Measurements from ENCODE around the gene CHST11. TPM values are rescaled to one million over a fixed set of nuclear protein-coding genes. Genes with fewer than 3 reads are reported as not detected.

CHST11 gene
- total and polyA plus RNA-seq, 10 donors, result 5.2 to 65.1 (median 48.4) TPM

DNA sequence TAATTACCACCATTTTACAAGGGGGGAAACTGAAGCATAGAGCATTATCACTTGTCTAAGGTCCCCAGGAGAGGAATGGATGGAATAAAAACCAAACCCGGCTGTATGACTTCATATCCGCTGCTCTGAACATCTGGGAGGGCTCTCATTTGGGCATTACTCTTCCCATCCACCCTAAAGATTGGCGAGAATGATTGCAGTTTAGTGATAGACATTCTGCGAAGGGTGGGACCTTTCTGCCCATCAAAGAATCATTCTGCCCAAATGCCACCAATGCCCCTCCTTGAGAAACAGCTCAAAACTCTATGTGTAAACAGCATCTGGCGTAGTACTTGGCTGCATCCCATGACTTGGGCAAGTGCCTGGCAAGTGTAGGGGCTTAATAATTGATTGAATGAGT lies 11.6 kb downstream of the CHST11 start:
- 91 to 96% (median 94%) methylated on average over 5 of the region's 5 CpGs for WGBS, 5 donors
- H3K36me3 ChIP-seq, result no peaks in the 10 kb centered on the region
- no peaks in the 10 kb centered on the region for H3K27me3 ChIP-seq (replicated peaks in 1 of 7)
- peaks cover 0 to 6% (median 0%) of the 10 kb centered on the region in 8 donors for H3K9me3 ChIP-seq
- intact Hi-C loops (cut with DNase I; ENCODE audit: low total_unique reads), result no loop called here
- TF ChIP-seq POLR2A (IDR thresholded peaks at IDR 0.05) (no peak), POLR2AphosphoS5 (IDR thresholded peaks at IDR 0.05) (no peak)
- TF ChIP-seq, protein P1, sequence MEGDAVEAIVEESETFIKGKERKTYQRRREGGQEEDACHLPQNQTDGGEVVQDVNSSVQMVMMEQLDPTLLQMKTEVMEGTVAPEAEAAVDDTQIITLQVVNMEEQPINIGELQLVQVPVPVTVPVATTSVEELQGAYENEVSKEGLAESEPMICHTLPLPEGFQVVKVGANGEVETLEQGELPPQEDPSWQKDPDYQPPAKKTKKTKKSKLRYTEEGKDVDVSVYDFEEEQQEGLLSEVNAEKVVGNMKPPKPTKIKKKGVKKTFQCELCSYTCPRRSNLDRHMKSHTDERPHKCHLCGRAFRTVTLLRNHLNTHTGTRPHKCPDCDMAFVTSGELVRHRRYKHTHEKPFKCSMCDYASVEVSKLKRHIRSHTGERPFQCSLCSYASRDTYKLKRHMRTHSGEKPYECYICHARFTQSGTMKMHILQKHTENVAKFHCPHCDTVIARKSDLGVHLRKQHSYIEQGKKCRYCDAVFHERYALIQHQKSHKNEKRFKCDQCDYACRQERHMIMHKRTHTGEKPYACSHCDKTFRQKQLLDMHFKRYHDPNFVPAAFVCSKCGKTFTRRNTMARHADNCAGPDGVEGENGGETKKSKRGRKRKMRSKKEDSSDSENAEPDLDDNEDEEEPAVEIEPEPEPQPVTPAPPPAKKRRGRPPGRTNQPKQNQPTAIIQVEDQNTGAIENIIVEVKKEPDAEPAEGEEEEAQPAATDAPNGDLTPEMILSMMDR (IDR thresholded peaks at IDR 0.05 in 8 of 11, conservative IDR thresholded peaks at IDR 0.05 in 3 of 11), result no peak
- no peak overlapping the region for H3K4me3 ChIP-seq
- peaks cover 63 to 100% (median 88%) of the 10 kb centered on the region in 6 donors for H3K4me1 ChIP-seq
- DNase-seq, result no peak
- H3K27ac ChIP-seq, result peak overlapping the region in 1 of 8 donors; percentile 93

DNA sequence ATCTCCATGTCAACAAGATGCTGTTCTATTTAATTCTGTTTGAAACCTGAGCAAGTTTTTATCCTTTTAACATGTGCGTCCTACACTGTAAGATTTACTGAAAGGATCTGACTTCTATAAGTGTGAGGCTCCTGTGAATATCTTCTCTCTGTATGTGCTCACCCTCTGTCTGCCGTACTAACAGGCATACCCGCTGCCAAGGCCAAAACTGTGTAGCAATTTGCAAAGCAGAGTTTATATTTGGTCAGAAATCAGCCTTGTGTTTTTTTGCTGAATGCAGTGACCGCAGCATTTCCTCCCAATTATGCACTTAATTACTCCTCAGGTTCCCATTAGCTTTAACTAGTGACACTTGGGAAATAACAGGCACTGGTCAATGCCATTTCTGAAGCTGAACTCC lies 12.3 kb downstream of the CHST11 start:
- TF ChIP-seq POLR2AphosphoS5 (IDR thresholded peaks at IDR 0.05), result no peak
- TF ChIP-seq, protein P1 (IDR thresholded peaks at IDR 0.05 in 8 of 11, conservative IDR thresholded peaks at IDR 0.05 in 3 of 11), result no peak
- no peak for TF ChIP-seq POLR2A (IDR thresholded peaks at IDR 0.05)
- H3K36me3 ChIP-seq, result no peaks in the 10 kb centered on the region
- H3K4me3 ChIP-seq, result no peak overlapping the region
- peaks cover 0 to 6% (median 0%) of the 10 kb centered on the region in 8 donors for H3K9me3 ChIP-seq
- peaks cover 63 to 100% (median 88%) of the 10 kb centered on the region in 6 donors for H3K4me1 ChIP-seq
- intact Hi-C loops (cut with DNase I; ENCODE audit: low total_unique reads), result no loop called here
- DNase-seq, result no peak
- no peaks in the 10 kb centered on the region for H3K27me3 ChIP-seq (replicated peaks in 1 of 7)
- H3K27ac ChIP-seq, result peak overlapping the region in 3 of 8 donors; percentile 7 to 93 (median 26)
- WGBS, 5 donors, result 56 to 82% (median 69%) methylated on average over 4 of the region's 4 CpGs

GRCh38 chr12:104469523-104469922 lies 12.8 kb downstream of the CHST11 start:
- TF ChIP-seq POLR2A (IDR thresholded peaks at IDR 0.05), result no peak
- TF ChIP-seq, protein P1 (IDR thresholded peaks at IDR 0.05 in 8 of 11, conservative IDR thresholded peaks at IDR 0.05 in 3 of 11), result no peak
- no peak for TF ChIP-seq POLR2AphosphoS5 (IDR thresholded peaks at IDR 0.05)
- intact Hi-C loops (cut with DNase I; ENCODE audit: low total_unique reads), result no loop called here
- H3K36me3 ChIP-seq, result no peaks in the 10 kb centered on the region
- H3K27me3 ChIP-seq (replicated peaks in 1 of 7), result no peaks in the 10 kb centered on the region
- H3K4me1 ChIP-seq, result peaks cover 64 to 100% (median 88%) of the 10 kb centered on the region in 6 donors
- H3K27ac ChIP-seq, result peak overlapping the region in 3 of 8 donors; percentile 7 to 93 (median 26)
- H3K9me3 ChIP-seq, result peaks cover 0 to 6% (median 0%) of the 10 kb centered on the region in 8 donors
- no peak for DNase-seq
- no peak overlapping the region for H3K4me3 ChIP-seq
- 41 to 92% (median 76%) methylated on average over 1 of the region's 1 CpG for WGBS, 5 donors

- H3K27ac ChIP-seq, result peak overlapping the region in 1 of 8 donors; percentile 93
- intact Hi-C loops (cut with DNase I; ENCODE audit: low total_unique reads), result no loop called here
- no peaks in the 10 kb centered on the region for H3K27me3 ChIP-seq (replicated peaks in 1 of 7)
- H3K36me3 ChIP-seq, result no peaks in the 10 kb centered on the region
- TF ChIP-seq, protein P1 (IDR thresholded peaks at IDR 0.05 in 8 of 11, conservative IDR thresholded peaks at IDR 0.05 in 3 of 11), result no peak
- TF ChIP-seq POLR2AphosphoS5 (IDR thresholded peaks at IDR 0.05), result no peak
- TF ChIP-seq POLR2A (IDR thresholded peaks at IDR 0.05), result no peak
- DNase-seq, result no peak
- 92 to 100% (median 96%) methylated on average over 1 of the region's 1 CpG for WGBS, 5 donors
- H3K4me1 ChIP-seq, result peaks cover 61 to 100% (median 87%) of the 10 kb centered on the region in 6 donors
- H3K9me3 ChIP-seq, result peaks cover 0 to 6% (median 0%) of the 10 kb centered on the region in 8 donors
- no peak overlapping the region for H3K4me3 ChIP-seq
These were observed 13.8 kb downstream of the CHST11 start for GRCh38 chr12:104470521-104470920.

Measured in spleen (tissue), 11 donors.